ENCODE measurements around the gene HSPA12B. TPM values are rescaled to one million over a fixed set of nuclear protein-coding genes. Genes with fewer than 3 reads are reported as not detected.

The HSPA12B gene
- polyA plus RNA-seq, 1 donor from 2014 or later = not detected

- H3K27ac ChIP-seq (ENCODE audit: low read length) = no peak overlapping the region
- H3F3A ChIP-seq (ENCODE audit: insufficient read depth, low read length, poor library complexity, severe bottlenecking) = no peaks in the 10 kb centered on the region
- no peaks in the 10 kb centered on the region for H3K79me2 ChIP-seq (replicated peaks; ENCODE audit: insufficient read depth, low read length)
- H2AFZ ChIP-seq (ENCODE audit: low read depth, low read length) = no peak overlapping the region
- H3K4me2 ChIP-seq (ENCODE audit: low read length) = no peak overlapping the region
- no peak overlapping the region for H3K9ac ChIP-seq (ENCODE audit: low read length)
- H3K27me3 ChIP-seq (ENCODE audit: insufficient read depth, low read depth, low read length) = peaks cover 42% of the 10 kb centered on the region
- H3K9me3 ChIP-seq (ENCODE audit: low read length) = no peaks in the 10 kb centered on the region
- no peaks in the 10 kb centered on the region for H3K9me2 ChIP-seq (ENCODE audit: insufficient read depth, low read length)
- H3K4me3 ChIP-seq (ENCODE audit: low read length) = peak overlapping the region; percentile 55
- no peaks in the 10 kb centered on the region for H3K36me3 ChIP-seq (ENCODE audit: insufficient read depth, low read length)
- H4K20me1 ChIP-seq (ENCODE audit: insufficient read depth) = no peaks in the 10 kb centered on the region
- no peak for TF ChIP-seq EP300 (conservative IDR thresholded peaks at IDR 0.05; ENCODE audit: poor library complexity, severe bottlenecking)
- no peak for TF ChIP-seq TAF1 (IDR thresholded peaks at IDR 0.05; ENCODE audit: low read depth)
- TF ChIP-seq CTCF (IDR thresholded peaks at IDR 0.05; ENCODE audit: poor library complexity, severe bottlenecking) = no peak
- TF ChIP-seq POLR2AphosphoS5 (IDR thresholded peaks at IDR 0.05) = no peak
- TF ChIP-seq MXI1 (conservative IDR thresholded peaks at IDR 0.05; ENCODE audit: poor library complexity, severe bottlenecking) = no peak
- TF ChIP-seq EZH2 (IDR thresholded peaks at IDR 0.05; ENCODE audit: borderline replicate concordance, insufficient read depth, low read length, poor library complexity, severe bottlenecking) = no peak
- TF ChIP-seq RAD21 (conservative IDR thresholded peaks at IDR 0.05) = no peak
- TF ChIP-seq SMC3 (conservative IDR thresholded peaks at IDR 0.05; ENCODE audit: poor library complexity) = no peak
- TF ChIP-seq REST (IDR thresholded peaks at IDR 0.05; ENCODE audit: borderline replicate concordance) = no peak
Measured at GRCh38 chr20:3751675-3752385, 19.3 kb downstream of the HSPA12B start.

GRCh38 chr20:3752386-3752759 is 19.9 kb downstream of the HSPA12B start:
- Histone ChIP-seq H3K9ac (ENCODE audit: low read length) (no peak overlapping the region), H3K36me3 (ENCODE audit: insufficient read depth, low read length) (no peaks in the 10 kb centered on the region), H3F3A (ENCODE audit: insufficient read depth, low read length, poor library complexity, severe bottlenecking) (no peaks in the 10 kb centered on the region), H4K20me1 (ENCODE audit: insufficient read depth) (no peaks in the 10 kb centered on the region), H2AFZ (ENCODE audit: low read depth, low read length) (no peak overlapping the region), H3K4me3 (ENCODE audit: low read length) (peak overlapping the region; percentile 55), H3K4me2 (ENCODE audit: low read length) (no peak overlapping the region), H3K79me2 (replicated peaks; ENCODE audit: insufficient read depth, low read length) (no peaks in the 10 kb centered on the region), H3K9me3 (ENCODE audit: low read length) (no peaks in the 10 kb centered on the region), H3K27me3 (ENCODE audit: insufficient read depth, low read depth, low read length) (peaks cover 39% of the 10 kb centered on the region), H3K27ac (ENCODE audit: low read length) (no peak overlapping the region), H3K9me2 (ENCODE audit: insufficient read depth, low read length) (no peaks in the 10 kb centered on the region)
- TF ChIP-seq POLR2AphosphoS5 (IDR thresholded peaks at IDR 0.05) = no peak
- TF ChIP-seq SMC3 (conservative IDR thresholded peaks at IDR 0.05; ENCODE audit: poor library complexity) = no peak
- TF ChIP-seq RAD21 (conservative IDR thresholded peaks at IDR 0.05) = no peak
- TF ChIP-seq EZH2 (IDR thresholded peaks at IDR 0.05; ENCODE audit: borderline replicate concordance, insufficient read depth, low read length, poor library complexity, severe bottlenecking) = no peak
- no peak for TF ChIP-seq REST (IDR thresholded peaks at IDR 0.05; ENCODE audit: borderline replicate concordance)
- TF ChIP-seq EP300 (conservative IDR thresholded peaks at IDR 0.05; ENCODE audit: poor library complexity, severe bottlenecking) = no peak
- TF ChIP-seq TAF1 (IDR thresholded peaks at IDR 0.05; ENCODE audit: low read depth) = no peak
- no peak for TF ChIP-seq CTCF (IDR thresholded peaks at IDR 0.05; ENCODE audit: poor library complexity, severe bottlenecking)
- TF ChIP-seq MXI1 (conservative IDR thresholded peaks at IDR 0.05; ENCODE audit: poor library complexity, severe bottlenecking) = no peak
